ENCODE results near the gene TCEA3.

TCEA3 gene

DNA sequence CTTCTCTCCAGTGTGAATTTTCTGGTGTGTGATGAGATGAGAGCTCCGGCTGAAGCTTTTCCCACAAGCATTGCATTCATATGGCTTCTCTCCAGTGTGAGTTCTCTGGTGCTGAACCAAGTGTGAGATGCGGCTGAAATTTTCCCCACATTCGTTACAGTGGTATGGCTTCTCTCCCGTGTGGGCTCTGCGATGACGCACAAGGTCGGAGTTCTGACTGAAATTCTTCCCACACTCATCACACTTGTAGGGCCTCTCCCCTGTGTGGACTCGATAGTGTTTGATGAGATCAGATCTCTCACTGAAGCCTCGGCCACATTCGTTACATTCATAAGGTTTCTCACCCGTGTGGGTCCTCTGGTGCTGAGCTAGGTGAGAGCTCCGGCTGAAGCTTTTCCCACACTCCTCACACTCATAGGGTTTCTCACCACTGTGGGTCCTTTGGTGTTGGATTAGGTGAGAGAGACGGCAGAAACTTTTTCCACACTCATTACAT lies 62.3 kb downstream of the TCEA3 start:
- no peak for DNase-seq

DNA sequence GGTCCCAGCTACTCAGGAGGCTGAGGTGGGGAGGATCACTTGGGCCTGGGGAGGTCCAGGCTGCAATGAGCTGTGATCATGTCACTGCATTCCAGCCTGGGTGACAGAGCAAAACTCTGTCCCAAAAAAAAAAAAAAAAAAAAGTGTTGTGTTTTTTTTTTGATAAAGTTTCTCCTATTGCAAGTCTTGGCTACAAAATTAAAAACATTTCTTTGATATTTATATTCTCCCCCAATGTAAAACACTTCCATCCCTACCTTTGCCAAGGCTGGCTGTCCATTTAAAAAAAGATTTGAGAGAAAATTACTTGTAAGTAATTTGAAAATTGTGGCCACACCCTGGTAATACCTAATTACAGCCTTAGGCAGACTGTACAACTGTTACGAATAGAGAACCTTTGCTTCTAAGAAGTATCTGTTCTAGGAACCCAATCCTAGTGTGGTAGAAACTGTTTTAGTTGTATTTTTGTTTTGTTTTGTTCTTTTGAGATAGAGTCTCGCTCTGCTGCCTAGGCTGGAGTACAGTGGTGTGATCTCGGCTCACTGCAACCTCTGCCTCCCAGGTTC lies 66.2 kb downstream of the TCEA3 start:
- no peak for DNase-seq

DNA sequence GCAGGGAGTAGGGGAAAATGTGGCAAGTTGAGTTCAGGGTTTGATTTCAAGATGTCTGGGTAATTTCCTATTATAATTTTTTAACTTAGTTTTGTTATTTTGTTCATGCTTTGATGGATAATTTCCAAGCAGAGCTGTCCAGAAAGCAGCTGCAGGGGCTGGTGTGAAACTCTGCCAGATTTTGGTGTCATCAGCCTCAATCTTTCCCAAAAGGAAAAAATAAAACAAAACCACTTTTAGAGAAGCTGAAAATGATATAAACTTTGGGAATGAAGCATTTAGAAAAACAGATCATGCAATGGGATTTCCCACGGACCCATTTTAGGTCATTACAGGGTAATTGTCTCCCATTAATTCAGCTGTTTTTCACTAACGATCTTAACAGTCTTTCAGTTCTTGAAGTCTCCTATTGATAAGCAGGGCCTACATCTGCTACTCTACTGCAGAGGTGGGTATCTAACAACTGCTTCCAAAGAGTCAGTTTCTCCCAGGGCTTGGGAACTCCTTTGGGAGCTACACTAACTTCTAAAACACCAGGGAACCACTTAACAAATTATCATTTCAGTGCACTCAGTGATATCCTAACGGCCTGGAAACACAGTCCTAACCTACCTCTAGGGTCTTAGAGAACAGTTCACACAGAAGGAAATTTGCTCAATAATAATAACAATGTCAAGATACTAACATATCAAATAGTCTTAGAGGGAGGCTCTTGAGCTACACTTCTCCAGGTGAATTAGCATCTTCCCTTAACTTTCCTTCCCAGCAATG lies 67.2 kb downstream of the TCEA3 start:
- no peak for DNase-seq

DNA sequence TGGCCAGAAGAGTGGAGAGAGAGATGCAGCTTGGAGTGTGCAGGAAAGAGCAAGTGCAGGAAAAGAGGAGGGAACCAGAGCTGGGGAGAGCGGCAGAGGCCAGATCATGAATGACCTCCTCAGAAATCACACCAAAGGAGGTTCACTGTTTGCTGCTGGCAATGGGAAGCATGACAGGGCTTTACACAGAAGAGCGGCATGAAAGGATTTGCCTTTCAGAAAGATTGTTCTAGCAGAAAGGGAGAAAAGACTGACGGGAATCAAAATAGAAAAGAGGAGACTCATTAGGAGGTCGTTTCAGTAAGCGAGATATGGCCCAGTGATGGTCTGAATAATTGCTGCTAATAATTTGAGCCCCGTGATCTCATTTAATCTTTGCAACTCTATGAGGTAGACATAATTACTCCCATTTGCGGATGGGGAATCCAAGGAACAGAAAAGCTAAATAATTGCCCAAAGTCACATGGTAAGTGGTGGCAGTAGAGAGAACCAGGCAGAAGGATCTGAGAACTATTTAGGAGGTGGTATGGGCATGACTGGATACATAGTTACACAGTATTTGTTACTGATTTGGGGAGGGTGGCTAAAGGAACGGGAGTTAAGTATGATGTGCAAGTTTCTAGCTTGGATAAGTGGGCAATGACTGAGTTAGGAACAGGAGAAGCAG lies 67.9 kb downstream of the TCEA3 start:
- no peak for DNase-seq

DNA sequence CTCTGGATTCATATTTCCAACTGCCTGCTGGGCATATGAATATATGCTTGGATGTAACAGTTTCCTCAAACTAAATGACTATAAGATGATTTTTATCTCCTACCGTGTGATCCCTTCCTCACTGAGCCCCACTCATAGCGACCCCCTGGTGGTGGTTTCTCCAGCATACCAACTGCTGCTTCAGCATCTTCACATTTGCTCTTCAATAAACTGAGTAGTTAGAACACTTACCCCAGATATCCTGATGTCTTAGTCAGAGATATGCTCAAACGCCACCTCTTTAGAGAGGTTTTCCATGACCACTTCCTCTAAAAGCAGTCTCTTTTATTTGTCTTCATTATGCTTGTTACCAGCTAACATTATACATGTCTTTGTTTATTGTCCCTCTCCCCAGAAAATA lies 70.3 kb downstream of the TCEA3 start:
- no peak for DNase-seq

DNA sequence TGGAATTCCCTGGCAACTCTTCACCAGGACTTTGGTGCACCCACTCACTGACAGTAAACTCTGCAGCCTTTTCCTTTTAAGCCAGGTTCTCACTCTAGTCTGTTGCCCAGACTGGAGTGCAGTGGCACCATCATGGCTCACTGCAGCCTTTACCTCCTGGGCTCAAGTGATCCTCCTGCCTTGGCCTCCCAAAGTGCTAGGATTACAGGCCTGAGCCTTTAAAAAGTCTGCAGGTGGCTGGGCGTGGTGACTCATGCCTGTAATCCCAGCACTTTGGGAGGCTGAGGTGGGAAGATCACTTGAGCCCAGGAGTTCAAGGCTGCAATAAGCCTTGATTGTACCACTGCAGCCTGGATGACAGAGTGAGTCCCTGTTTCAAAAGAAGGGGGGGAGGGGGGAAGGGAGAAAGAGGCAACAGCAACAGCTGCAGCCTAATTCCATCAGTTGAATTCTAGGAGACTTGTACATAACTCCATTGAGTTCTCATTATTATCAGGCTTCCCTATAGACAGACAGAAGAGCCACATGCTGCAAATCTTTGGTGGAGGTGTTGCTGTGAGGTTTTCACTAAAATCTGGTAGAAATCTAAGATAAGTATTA lies 72.4 kb downstream of the TCEA3 start:
- DNase-seq: no peak

- DNase-seq: no peak
Measured at GRCh38 chr1:23345920-23346319, 78.6 kb downstream of the TCEA3 start.

- DNase-seq: peak; percentile 8
Measured at GRCh38 chr1:23344987-23345472, 79.5 kb downstream of the TCEA3 start.

DNA sequence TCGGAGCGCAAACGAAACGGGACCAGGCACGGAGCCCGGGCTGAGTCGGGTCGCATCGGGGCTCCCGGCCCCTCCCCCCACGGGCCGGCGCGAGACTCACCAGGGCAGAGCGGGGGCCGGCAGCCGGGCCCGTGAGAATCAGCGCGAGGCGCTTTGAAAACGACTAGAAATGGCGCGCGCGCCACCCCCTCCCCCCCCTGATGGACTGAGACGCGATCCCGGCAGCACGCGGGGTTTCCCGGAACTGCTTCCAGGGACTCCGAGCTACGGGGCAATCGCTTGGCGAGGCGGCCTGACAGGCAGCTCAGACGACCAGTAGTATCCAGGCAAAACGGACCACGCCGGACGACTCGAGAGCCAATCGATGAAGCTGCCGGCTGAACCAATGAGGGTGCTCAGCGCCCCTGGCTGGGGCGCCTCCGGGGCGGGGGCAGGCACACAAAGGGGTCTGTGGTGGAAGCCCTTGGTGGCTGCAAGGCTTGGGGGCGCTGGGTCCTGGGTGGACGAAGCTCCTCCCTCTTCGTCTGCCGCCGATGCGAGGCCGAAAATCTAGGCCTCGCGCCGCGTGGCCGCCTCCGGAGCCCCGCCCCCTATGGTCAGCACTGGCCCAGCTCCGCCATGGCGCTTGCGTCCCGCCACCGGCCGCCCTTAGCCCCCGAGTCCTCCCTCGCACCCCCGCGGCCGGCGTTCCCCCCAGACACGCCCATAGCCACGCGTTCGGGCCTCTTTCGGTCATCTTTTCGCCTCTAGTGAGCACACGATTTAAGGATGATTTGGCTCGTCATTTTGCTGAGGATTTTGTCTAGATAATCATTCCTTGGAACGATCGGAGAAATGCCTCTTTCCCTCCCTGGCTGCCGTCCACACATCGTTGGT lies 80.2 kb downstream of the TCEA3 start, which contains the start of gene HNRNPR:
Gene HNRNPR (minus strand): TSS at position 174 of the 876 bp plus-strand sequence. CDS start 3,276 bp downstream, outside the sequence.
- DNase-seq: peak; percentile 96

DNA sequence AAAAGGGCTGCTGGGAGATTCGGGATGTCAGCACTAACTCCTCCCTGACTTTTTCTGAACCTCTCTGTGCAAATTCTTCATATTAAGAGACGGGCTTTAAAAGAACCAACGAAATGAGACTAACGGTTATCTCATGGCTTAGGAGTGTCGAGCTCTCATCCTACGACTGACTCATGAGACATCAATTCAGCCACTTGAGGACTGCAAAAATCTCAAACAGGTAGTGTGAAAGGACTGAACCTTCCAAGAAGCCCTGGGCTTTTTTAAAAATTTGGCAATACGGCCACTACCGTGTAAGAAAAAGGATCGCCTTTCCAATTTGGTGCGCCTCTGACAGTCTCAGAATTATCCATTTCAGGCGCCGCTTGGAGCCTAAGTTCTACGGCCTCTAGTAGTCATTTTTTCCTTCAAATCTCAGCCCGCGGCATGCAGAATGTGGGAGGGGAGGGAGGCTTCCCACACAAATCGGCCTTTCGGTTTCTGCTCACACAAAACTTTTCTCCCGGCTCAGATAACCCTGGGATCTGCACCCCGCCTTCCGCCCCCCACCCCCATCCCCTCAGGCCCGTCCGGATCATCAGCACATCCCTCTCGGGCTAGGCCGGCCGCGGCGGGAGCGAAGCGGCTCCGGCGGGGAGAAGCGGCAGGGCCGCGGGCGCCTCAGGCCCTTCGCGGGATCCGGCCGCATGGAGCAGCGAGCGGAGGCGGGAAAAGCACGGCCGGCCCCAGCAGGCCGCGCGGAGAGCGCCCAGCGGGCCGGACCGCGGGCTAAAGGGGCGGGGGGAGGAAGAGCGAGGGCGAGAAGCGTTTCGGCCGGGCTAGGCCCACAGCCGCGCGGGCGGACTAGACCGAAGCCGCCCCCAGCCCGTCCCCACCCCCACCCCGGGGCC lies 81.1 kb downstream of the TCEA3 start:
- no peak for DNase-seq

DNA sequence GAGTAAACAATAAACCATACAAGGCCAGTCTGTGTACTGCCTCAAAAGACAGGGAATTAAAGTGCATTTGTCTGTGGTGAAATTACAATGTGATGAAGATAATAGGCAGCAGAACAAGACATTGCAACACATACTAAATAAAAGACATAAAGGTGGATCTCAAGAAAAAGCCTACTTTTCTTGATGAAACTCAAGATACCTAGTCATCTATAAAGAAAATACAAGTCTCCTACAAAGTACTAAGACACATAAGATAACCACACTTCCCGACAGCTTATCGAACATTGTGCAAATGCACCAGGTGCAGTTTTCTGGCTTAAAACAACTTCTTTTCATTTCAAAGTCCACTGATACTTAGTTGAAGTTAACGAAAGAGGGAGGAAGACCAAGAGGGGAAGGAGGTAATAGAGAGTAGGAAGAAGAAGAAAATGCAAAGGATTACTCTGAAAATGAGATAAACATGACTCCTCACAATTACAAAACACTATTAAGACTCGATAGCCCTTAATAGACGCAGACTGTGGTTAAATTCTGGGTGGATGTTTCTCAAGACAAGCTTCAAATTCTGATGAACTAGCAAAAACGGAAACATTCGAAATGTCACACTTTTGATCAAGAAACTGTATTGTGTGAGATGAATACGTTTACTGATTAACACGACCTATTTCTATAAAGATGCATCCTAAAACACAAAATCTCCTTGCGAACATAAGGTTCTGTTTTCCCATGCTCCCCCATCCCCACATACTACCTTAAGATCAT lies 82.4 kb downstream of the TCEA3 start:
- no peak for DNase-seq

- DNase-seq: no peak
Measured at GRCh38 chr1:23339632-23340031, 84.9 kb downstream of the TCEA3 start.

DNA sequence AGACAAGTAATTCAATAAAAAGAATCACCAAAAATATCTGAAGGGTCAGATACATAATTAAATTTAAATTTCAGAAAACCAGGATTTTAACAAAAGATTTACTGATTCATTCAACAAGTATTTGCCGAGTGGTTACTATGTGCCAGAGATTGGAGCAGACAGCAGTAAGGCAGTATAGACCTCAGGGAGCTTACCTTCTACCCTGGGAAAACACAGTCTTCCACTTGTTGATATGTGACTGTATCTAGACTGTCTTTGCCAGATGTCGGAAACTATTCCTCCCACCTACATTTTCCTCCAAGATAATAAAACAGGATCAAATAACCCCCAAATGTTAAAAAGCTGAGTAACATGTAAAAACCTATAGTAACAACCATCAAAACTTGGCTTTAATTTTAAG lies 86.7 kb downstream of the TCEA3 start:
- no peak for DNase-seq

DNA sequence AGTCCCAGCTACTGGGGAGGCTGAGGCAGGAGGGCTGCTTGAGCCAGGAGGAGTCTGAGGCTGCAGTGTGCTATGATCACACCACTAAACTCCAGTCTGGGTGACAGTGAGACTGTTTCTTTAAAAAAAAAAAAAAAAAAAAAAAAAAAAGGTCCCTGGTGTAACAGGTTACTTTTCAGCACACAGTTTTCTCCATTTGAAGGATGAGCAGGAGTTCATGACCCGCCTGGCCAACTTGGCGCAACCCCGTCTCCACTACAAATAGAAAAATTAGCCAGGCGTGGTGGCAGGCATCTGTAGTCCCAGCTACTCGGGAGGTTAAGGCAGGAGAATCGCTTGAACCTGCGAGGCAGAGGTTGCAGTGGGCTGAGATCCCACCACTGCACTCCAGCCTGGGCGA lies 92.8 kb downstream of the TCEA3 start:
- DNase-seq: no peak
